Fibroblast of mammary gland (primary cell): ENCODE results near the gene ACADVL.
"Not testable (repeated sequence)": the region's sequence is repeated elsewhere in the genome, so short reads cannot be mapped to it uniquely, and the experiment has no call there.

Experiments used
- DNase-seq: peaks from one replicate; pipeline ENCODE4 v3.0.0-alpha.2; 2010; ENCODE audit warnings: low read depth
- H3K4me3 ChIP-seq: 2 replicates; pipeline ENCODE4 v1.5.1; 2011; ENCODE audit warnings: low read depth, mild to moderate bottlenecking, low read length, moderate library complexity; ENCODE audit not compliant: control insufficient read depth
- TF ChIP-seq, protein P1 (sequence below): conservative IDR thresholded peaks from 2 replicates; pipeline ENCODE4 v1.5.1; 2011; ENCODE audit warnings: low read depth, low read length, inconsistent platforms; ENCODE audit not compliant: control insufficient read depth, insufficient read depth

The ACADVL gene

DNA sequence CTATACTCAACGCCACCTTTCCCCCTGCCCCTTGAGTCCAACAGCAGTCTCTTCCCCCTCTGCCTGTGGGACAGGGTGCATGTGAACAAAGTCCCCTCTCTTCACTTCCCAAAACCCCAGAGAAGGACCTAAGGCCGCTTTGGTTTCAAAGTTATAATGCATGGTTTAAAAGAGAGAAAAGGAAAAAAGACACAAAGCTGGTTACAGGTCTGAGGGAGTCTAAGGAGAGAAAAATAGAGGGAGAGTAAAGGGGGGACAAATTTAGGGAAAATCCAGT lies 23.7 kb downstream of the ACADVL start:
- no peak for DNase-seq
- peak overlapping the region; percentile 74 for H3K4me3 ChIP-seq
- TF ChIP-seq, protein P1, sequence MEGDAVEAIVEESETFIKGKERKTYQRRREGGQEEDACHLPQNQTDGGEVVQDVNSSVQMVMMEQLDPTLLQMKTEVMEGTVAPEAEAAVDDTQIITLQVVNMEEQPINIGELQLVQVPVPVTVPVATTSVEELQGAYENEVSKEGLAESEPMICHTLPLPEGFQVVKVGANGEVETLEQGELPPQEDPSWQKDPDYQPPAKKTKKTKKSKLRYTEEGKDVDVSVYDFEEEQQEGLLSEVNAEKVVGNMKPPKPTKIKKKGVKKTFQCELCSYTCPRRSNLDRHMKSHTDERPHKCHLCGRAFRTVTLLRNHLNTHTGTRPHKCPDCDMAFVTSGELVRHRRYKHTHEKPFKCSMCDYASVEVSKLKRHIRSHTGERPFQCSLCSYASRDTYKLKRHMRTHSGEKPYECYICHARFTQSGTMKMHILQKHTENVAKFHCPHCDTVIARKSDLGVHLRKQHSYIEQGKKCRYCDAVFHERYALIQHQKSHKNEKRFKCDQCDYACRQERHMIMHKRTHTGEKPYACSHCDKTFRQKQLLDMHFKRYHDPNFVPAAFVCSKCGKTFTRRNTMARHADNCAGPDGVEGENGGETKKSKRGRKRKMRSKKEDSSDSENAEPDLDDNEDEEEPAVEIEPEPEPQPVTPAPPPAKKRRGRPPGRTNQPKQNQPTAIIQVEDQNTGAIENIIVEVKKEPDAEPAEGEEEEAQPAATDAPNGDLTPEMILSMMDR = no peak

DNA sequence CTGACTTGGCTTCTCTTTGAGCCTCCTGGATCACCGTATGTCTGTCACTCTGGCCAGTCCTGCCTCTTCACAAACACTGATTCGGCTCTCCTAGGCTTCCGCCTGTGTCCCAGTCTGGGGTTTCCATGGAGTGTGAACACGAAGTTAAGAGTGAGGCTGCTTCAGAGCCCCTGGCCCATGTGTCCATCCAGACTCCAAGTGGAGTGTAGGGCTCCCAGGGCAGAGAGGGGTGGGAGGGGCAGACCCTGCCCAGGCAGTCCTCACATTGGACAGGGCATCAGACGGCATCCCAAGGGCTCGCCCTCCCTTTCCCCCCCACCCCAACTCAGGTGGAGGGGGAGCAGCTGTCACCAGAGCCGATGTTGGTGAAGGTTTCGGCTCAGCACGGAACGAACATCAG lies 24.1 kb downstream of the ACADVL start:
- not testable (repeated sequence) for DNase-seq, H3K4me3 ChIP-seq

DNA sequence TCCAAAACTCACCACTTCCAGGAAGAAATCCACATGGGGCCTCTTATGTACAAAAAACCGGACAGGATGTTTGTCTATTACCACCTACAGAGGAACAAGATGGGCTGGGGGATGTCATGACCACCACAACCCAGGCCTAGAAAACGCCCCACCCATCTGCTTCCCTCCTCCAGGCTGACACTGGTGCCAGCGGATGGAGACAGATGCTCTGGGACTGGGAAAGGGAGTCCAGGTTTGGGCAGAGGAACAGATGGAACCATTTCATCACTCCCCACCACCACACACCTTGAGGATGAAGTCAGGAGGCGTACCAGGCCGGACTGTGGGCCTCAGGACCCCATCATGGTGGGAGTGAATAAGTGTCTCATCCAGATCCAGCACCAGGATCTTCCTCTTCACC lies 27.0 kb downstream of the ACADVL start:
- no peak for DNase-seq
- TF ChIP-seq, protein P1 = no peak
- no peak overlapping the region for H3K4me3 ChIP-seq

DNA sequence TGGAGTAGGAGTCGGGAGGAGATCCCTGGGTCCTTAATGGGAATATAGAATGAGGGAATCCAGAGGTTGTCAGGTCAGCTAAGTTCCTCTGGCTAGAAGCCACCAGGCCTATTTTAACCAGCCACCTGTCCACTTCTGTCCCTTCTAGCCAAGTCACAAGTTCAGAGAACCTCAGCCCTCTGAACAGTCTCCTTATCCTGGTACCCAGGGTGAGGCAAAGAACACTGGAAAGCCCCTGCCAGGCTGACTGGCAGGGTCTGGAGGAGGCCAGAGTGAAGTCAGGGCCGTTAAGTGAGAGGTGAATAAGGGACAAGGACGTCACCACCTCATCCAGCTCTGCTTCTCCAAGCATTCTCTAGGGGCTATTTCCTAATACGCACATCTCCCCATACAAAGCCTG lies 29.1 kb downstream of the ACADVL start:
- H3K4me3 ChIP-seq = no peak overlapping the region
- TF ChIP-seq, protein P1 = no peak
- DNase-seq = no peak

DNA sequence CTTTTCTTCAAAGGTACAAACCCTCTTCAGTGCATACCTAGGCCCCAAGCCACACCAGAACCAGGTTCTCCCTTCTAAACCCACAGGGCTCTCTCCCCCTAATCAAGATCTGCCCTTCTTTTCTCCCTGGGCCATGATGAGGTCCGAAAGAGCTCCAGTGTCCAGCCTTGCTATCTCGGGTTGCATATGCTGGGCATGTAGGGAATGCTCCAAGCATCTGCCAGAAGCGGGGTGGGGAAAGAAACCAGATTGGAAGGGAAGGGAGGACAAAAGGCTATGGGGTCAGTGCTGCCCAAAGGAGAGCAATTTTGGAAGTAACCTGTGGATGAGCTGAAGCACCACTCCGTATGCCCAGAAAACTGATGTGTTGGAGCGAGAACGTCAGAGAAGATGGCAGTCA lies 29.5 kb downstream of the ACADVL start:
- DNase-seq = no peak
- H3K4me3 ChIP-seq = no peak overlapping the region
- TF ChIP-seq, protein P1 = no peak

DNA sequence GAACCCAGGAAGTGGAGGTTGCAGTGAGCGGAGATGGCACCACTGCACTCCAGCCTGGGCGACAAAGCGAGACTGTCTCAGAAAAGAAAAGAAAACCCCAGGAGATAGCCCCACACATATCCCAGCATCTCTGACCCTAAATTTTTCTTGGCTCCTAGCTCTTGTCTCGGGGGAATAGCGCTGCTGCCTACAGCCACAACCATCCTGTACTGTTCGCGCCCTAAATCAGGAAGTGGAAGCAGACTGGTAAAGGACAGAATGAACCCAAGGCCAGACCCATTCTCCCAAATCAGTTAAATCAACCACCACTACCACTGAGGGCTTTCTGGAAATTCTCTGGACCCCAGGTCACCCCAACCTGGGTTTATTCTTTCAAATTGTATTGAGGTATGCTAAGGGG lies 30.1 kb downstream of the ACADVL start:
- TF ChIP-seq, protein P1 = no peak
- H3K4me3 ChIP-seq = peak overlapping the region; percentile 94
- DNase-seq = no peak

DNA sequence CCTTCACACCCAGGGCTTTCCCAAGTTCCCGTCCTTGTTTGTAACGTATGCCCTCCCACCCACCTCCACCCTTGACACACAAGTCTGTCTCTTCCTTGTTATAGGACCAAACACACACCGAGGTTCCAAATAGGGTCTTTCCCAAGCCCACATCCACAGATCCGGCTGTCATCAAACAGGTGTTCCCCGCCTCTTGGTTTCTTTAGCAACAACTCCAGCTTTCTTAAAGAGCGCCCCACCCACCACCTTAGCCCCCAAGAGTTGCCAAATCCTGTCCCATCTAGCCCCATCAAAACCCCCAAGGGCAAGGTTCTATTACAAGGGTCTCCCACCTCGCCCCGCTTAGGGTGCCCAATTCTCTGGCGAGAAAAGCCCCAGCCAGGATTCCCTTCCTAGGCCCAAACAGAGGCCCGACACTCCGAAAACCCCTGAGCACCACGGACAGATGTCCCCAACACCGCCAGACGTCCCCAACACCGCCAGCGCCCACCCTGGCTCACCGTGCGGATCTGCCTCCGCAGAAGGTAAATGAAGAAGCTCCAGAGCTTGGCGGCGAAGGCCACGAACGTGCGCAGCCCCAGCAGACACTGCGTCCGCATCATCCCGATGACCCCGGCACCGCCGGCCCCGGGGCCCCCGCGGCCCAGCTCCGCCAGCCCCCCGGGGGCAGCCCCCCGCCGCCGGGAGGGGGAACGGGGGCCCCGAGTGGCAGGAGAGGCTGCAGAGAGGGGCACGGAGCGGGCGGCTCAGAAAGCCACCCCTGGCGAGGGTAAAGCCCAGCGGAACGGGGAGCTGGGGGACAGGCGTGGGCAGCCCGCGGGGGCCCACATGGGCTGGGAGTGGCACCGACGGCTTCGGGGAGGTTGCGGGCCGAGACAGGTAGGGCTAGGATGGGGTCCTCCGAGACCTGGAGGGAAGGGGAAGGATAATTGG lies 31.2 kb downstream of the ACADVL start:
- DNase-seq = no peak
- TF ChIP-seq, protein P1 = no peak
- peak overlapping the region; percentile 94 for H3K4me3 ChIP-seq
